Activated B cell treated with CpG ODN at 0.5 μM for 24 hours (primary cell): Measurements from ENCODE around the gene PFN4. TPM values are rescaled to one million over a fixed set of nuclear protein-coding genes. Genes with fewer than 3 reads are reported as not detected.
"Not testable (repeated sequence)": the region's sequence is repeated elsewhere in the genome, so short reads cannot be mapped to it uniquely, and the experiment has no call there.

Source experiments
- ATAC-seq: fragments of 200-7000 bp; cut with Tn5 transposase; one replicate; pipeline ENCODE4 v1.10.0; 2021; ENCODE audit warnings: low read depth, mild to moderate bottlenecking, moderate library complexity
- CTCF ChIA-PET: fragments of 350-600 bp; sonication (Branson Sonifier 250); formaldehyde crosslinking; loops from one replicate; lab custom pipeline; 2021; ENCODE audit warnings: antibody characterized with exemption; lab: Charles Lee
- POLR2A ChIA-PET: fragments of 350-600 bp; sonication (Branson Sonifier 250); formaldehyde crosslinking; loops from one replicate; lab custom pipeline; 2021; ENCODE audit warnings: antibody characterized with exemption; lab: Charles Lee
- DNase-seq: peaks from one replicate; pipeline ENCODE4 v3.0.0; 2022
- H3K27ac Mint-ChIP-seq: one replicate; pipeline ENCODE4 v1.8.0; 2020; ENCODE audit warnings: mixed read lengths
- H3K27me3 Mint-ChIP-seq: one replicate; pipeline ENCODE4 v1.8.0; 2021; ENCODE audit warnings: mixed read lengths
- H3K36me3 Mint-ChIP-seq: one replicate; pipeline ENCODE4 v1.8.0; 2021; ENCODE audit warnings: low read depth, mixed read lengths
- H3K4me1 Mint-ChIP-seq: one replicate; pipeline ENCODE4 v1.8.0; 2021; ENCODE audit warnings: mixed read lengths
- H3K4me3 Mint-ChIP-seq: one replicate; pipeline ENCODE4 v1.8.0; 2020; ENCODE audit warnings: mild to moderate bottlenecking, mixed read lengths
- H3K9me3 Mint-ChIP-seq: one replicate; pipeline ENCODE4 v1.8.0; 2020; ENCODE audit warnings: mixed read lengths
- CTCF ChIP-seq: fragments of 200-600 bp; IDR thresholded peaks from one replicate; pipeline ENCODE4 v1.8.0; 2022; ENCODE audit warnings: antibody characterized with exemption, mild to moderate bottlenecking
- intact Hi-C: fragments of 100-400 bp; cut with micrococcal nuclease; formaldehyde crosslinking; loops from one replicate; pipeline ENCODE4 v1.15.1; 2024
- total RNA-seq: library from RNA; stranded (reverse); gene quantifications from 2 replicates; pipeline ENCODE4 v1.2.3, GENCODE V29; 2022

PFN4 gene
- total RNA-seq, 1 donor from 2014 or later: 0.60 TPM

- no peak for TF ChIP-seq CTCF
- Mint-ChIP-seq H3K4me1 (peaks cover 15% of the 10 kb centered on the region), H3K4me3 (no peak overlapping the region), H3K27ac (peak overlapping the region; percentile 69), H3K36me3 (no peaks in the 10 kb centered on the region), H3K27me3 (no peaks in the 10 kb centered on the region), H3K9me3 (no peaks in the 10 kb centered on the region)
- no peak for ATAC-seq
- DNase-seq: no peak
- ChIA-PET CTCF (interaction anchor here (1.2 kb wide), 1 partner anchor 37 kb away, joined by 3 read pairs; the partner anchor contains the start of gene TP53I3), POLR2A (interaction anchor here (1.5 to 2.2 kb wide), 2 partner anchors 37 to 45 kb away, joined by 4 to 12 read pairs; partner anchors contain the start of gene SF3B6)
- intact Hi-C loops: no loop called here
Observed at GRCh38 chr2:24121066-24121465, 2.1 kb downstream of the PFN4 start.

GRCh38 chr2:24117902-24118301, 5.2 kb downstream of the PFN4 start:
- intact Hi-C loops: no loop called here
- no peaks in the 10 kb centered on the region for H3K27me3 Mint-ChIP-seq

GRCh38 chr2:24115057-24115456, 8.1 kb downstream of the PFN4 start:
- no peak for ATAC-seq
- Mint-ChIP-seq H3K4me3 (no peak overlapping the region), H3K27me3 (no peaks in the 10 kb centered on the region), H3K27ac (no peak overlapping the region), H3K36me3 (no peaks in the 10 kb centered on the region), H3K4me1 (no peaks in the 10 kb centered on the region), H3K9me3 (no peaks in the 10 kb centered on the region)
- intact Hi-C loops: no loop called here
- TF ChIP-seq CTCF: no peak
- DNase-seq: no peak
- ChIA-PET POLR2A (no interaction called here), CTCF (no interaction called here)

More at GRCh38 chr2:24117902-24118301, 5.2 kb downstream of the PFN4 start:
- ATAC-seq (no peak), DNase-seq (no peak)
- Mint-ChIP-seq H3K4me1 (peaks cover 6% of the 10 kb centered on the region), H3K4me3 (no peak overlapping the region), H3K36me3 (no peaks in the 10 kb centered on the region), H3K9me3 (no peaks in the 10 kb centered on the region), H3K27ac (no peak overlapping the region)
- ChIA-PET CTCF (no interaction called here), POLR2A (no interaction called here)
- TF ChIP-seq CTCF: no peak

GRCh38 chr2:24111407-24111901, 11.7 kb downstream of the PFN4 start:
- ATAC-seq (no peak), DNase-seq (no peak)
- H3K4me3 Mint-ChIP-seq: no peak overlapping the region
- CTCF ChIA-PET: no interaction called here
- POLR2A ChIA-PET: no interaction called here
- no peak overlapping the region for H3K27ac Mint-ChIP-seq
- intact Hi-C loops: no loop called here
- H3K4me1 Mint-ChIP-seq: peaks cover 1% of the 10 kb centered on the region
- TF ChIP-seq CTCF: no peak
- no peaks in the 10 kb centered on the region for H3K27me3 Mint-ChIP-seq
- peaks cover 18% of the 10 kb centered on the region for H3K9me3 Mint-ChIP-seq
- no peaks in the 10 kb centered on the region for H3K36me3 Mint-ChIP-seq

GRCh38 chr2:24110660-24111303, 12.4 kb downstream of the PFN4 start:
- CTCF ChIA-PET: no interaction called here
- no peak for ATAC-seq
- POLR2A ChIA-PET: no interaction called here
- peaks cover 1% of the 10 kb centered on the region for H3K4me1 Mint-ChIP-seq
- intact Hi-C loops: no loop called here
- peaks cover 21% of the 10 kb centered on the region for H3K9me3 Mint-ChIP-seq
- no peak for DNase-seq
- H3K27ac Mint-ChIP-seq: no peak overlapping the region
- no peak overlapping the region for H3K4me3 Mint-ChIP-seq
- H3K27me3 Mint-ChIP-seq: no peaks in the 10 kb centered on the region
- no peak for TF ChIP-seq CTCF
- peaks cover 3% of the 10 kb centered on the region for H3K36me3 Mint-ChIP-seq

- peaks cover 21% of the 10 kb centered on the region for H3K9me3 Mint-ChIP-seq
- DNase-seq, H3K27me3 Mint-ChIP-seq, ATAC-seq, H3K4me3 Mint-ChIP-seq, intact Hi-C loops, H3K36me3 Mint-ChIP-seq, POLR2A ChIA-PET, H3K27ac Mint-ChIP-seq, CTCF ChIA-PET: not testable (repeated sequence)
- H3K4me1 Mint-ChIP-seq: peaks cover 11% of the 10 kb centered on the region
Observed at GRCh38 chr2:24109431-24109830, 13.7 kb downstream of the PFN4 start.
